ENCODE measurements around the gene CDKAL1.

CDKAL1 gene

GRCh38 chr6:20997143-20997769 is 463.0 kb downstream of the CDKAL1 start:
- Histone ChIP-seq H3K27ac (replicated peaks) (no peak overlapping the region), H3K27me3 (ENCODE audit: insufficient read depth, poor library complexity, severe bottlenecking) (no peaks in the 10 kb centered on the region), H3K4me3 (replicated peaks; ENCODE audit: insufficient read depth, low read length) (no peak overlapping the region)
- no peak for DNase-seq (ENCODE audit: low read depth in 1 of 2, low spot score in 1 of 2)
- TF ChIP-seq POLR2AphosphoS5 (IDR thresholded peaks at IDR 0.05; ENCODE audit: low read depth) (no peak), GABPA (IDR thresholded peaks at IDR 0.05; ENCODE audit: low read depth) (no peak), SPI1 (IDR thresholded peaks at IDR 0.05; ENCODE audit: borderline replicate concordance, low read depth) (no peak), CTCF (IDR thresholded peaks at IDR 0.05; ENCODE audit: insufficient read depth, low read length) (no peak), REST (IDR thresholded peaks at IDR 0.05; ENCODE audit: insufficient replicate concordance, low read depth) (no peak)

GRCh38 chr6:20997770-20998147 is 463.5 kb downstream of the CDKAL1 start:
- no peak for DNase-seq (ENCODE audit: low read depth in 1 of 2, low spot score in 1 of 2)
- H3K27me3 ChIP-seq (ENCODE audit: insufficient read depth, poor library complexity, severe bottlenecking): no peaks in the 10 kb centered on the region
- TF ChIP-seq GABPA (IDR thresholded peaks at IDR 0.05; ENCODE audit: low read depth): no peak
- no peak for TF ChIP-seq CTCF (IDR thresholded peaks at IDR 0.05; ENCODE audit: insufficient read depth, low read length)
- TF ChIP-seq REST (IDR thresholded peaks at IDR 0.05; ENCODE audit: insufficient replicate concordance, low read depth): no peak
- TF ChIP-seq POLR2AphosphoS5 (IDR thresholded peaks at IDR 0.05; ENCODE audit: low read depth): no peak
- no peak for TF ChIP-seq SPI1 (IDR thresholded peaks at IDR 0.05; ENCODE audit: borderline replicate concordance, low read depth)

GRCh38 chr6:20998748-20999448 is 464.6 kb downstream of the CDKAL1 start:
- DNase-seq (ENCODE audit: low read depth in 1 of 2, low spot score in 1 of 2): no peak
- H3K27me3 ChIP-seq (ENCODE audit: insufficient read depth, poor library complexity, severe bottlenecking): no peaks in the 10 kb centered on the region
- no peak overlapping the region for H3K4me3 ChIP-seq (replicated peaks; ENCODE audit: insufficient read depth, low read length)
- no peak for TF ChIP-seq POLR2AphosphoS5 (IDR thresholded peaks at IDR 0.05; ENCODE audit: low read depth)
- TF ChIP-seq GABPA (IDR thresholded peaks at IDR 0.05; ENCODE audit: low read depth): no peak
- TF ChIP-seq REST (IDR thresholded peaks at IDR 0.05; ENCODE audit: insufficient replicate concordance, low read depth): no peak
- TF ChIP-seq CTCF (IDR thresholded peaks at IDR 0.05; ENCODE audit: insufficient read depth, low read length): no peak
- TF ChIP-seq SPI1 (IDR thresholded peaks at IDR 0.05; ENCODE audit: borderline replicate concordance, low read depth): no peak
- no peak overlapping the region for H3K27ac ChIP-seq (replicated peaks)

More at GRCh38 chr6:20997770-20998147, 463.5 kb downstream of the CDKAL1 start:
- no peak overlapping the region for H3K4me3 ChIP-seq (replicated peaks; ENCODE audit: insufficient read depth, low read length)
- H3K27ac ChIP-seq (replicated peaks): no peak overlapping the region
